ENCODE results near the gene MEIS2.

DNA sequence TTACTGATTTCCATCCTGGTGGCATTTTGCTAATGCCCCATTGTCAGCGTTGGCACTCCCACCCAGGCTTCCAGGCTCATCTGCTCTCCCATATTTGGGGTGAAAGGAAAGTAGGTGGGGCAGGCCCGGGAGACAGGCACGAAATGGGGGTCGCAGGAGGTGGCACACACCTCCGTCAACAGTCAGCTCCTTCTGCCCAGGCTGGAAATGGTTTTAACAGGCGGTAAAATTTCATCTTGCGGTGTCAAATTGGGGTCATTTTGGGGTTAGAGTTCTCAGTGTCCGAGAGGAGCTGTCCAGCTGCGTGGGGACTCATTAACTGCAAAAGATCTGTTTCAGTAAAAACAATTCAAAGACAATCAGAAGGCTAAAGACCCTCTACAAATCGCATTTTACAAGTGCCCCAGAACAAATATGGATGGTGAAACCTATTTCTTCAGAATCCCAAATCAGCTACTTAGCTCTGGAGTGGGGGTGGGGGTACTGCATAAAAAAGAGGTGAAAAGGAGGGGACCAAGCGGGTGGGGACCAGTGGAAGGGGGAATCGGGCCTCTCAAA is 4.2 kb upstream of the MEIS2 start:
- TF ChIP-seq, protein P1, sequence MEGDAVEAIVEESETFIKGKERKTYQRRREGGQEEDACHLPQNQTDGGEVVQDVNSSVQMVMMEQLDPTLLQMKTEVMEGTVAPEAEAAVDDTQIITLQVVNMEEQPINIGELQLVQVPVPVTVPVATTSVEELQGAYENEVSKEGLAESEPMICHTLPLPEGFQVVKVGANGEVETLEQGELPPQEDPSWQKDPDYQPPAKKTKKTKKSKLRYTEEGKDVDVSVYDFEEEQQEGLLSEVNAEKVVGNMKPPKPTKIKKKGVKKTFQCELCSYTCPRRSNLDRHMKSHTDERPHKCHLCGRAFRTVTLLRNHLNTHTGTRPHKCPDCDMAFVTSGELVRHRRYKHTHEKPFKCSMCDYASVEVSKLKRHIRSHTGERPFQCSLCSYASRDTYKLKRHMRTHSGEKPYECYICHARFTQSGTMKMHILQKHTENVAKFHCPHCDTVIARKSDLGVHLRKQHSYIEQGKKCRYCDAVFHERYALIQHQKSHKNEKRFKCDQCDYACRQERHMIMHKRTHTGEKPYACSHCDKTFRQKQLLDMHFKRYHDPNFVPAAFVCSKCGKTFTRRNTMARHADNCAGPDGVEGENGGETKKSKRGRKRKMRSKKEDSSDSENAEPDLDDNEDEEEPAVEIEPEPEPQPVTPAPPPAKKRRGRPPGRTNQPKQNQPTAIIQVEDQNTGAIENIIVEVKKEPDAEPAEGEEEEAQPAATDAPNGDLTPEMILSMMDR (IDR thresholded peaks at IDR 0.05; ENCODE audit: low read depth, low read length): no peak
- no peak for TF ChIP-seq EZH2phosphoT487 (IDR thresholded peaks at IDR 0.05; ENCODE audit: low read depth)

All from OCI-LY3 (cell line).